ENCODE results near the gene PARD6B. TPM values are rescaled to one million over a fixed set of nuclear protein-coding genes. Genes with fewer than 3 reads are reported as not detected.

PARD6B gene
- total and polyA plus RNA-seq, 2 donors (not counting 3 experiments of a cell fraction or from before 2014, with no cell fraction given): 0.03 TPM; not detected in 1

DNA sequence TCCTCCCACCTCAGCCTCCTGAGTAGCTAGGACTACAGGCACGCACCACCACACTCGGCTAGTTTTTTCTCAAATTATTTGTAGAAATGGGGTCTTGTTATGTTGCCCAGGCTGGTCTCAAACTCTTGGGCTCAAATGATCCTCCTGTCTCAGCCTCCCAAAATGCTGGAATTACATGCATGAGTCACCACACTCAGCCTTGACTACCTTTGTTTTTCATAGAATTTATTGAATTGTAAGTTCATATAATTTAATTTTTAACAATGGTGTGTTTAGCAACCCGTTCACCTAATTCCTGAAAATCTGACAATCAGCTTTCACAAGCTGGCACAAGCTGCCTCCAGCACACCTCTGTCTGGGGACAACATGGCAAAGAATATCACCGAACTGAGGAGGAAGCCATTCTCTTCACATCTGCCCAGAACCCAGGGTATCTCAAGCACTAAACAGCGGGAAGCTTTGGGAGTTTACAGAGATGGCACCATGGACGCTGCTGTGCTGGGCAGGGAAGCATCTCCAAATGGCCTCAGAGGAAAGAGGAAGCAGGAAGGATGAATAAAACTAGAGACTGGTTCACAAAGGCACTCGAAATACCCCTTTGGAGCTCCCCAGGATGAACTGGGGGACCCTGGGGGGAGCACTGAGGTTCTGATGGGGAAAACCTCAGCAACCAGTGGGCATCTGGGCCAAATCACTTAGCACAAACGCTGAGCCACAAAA, 43.0 kb upstream of the PARD6B start:
- dilution Hi-C loops (cut with MboI; ENCODE audit: extremely low pct_ligation_motif_present, low sequenced_read_pairs): no loop called here
- no peak overlapping the region for H3K4me3 ChIP-seq (replicated peaks in 1 of 3; ENCODE audit: insufficient read depth in 1 of 3, low read depth in 1 of 3, low read length in 3 of 3)
- no peak for DNase-seq (ENCODE audit: low read depth, low spot score)
- ChIA-PET POLR2A (no interaction called here), CTCF (no interaction called here)
- intact Hi-C loops (cut with micrococcal nuclease): no loop called here
- no peak overlapping the region for H3K27ac ChIP-seq (ENCODE audit: insufficient read depth, low read depth, low read length)
- H3K79me2 ChIP-seq (ENCODE audit: control insufficient read depth, insufficient read depth, low read length): no peaks in the 10 kb centered on the region
- H4K20me1 ChIP-seq (replicated peaks; ENCODE audit: control insufficient read depth, extremely low read depth, insufficient read depth, low read length): no peaks in the 10 kb centered on the region
- no peak overlapping the region for H3K9ac ChIP-seq (replicated peaks; ENCODE audit: extremely low read depth, insufficient read depth, low read length)
- no peaks in the 10 kb centered on the region for H3K9me1 ChIP-seq (replicated peaks; ENCODE audit: control insufficient read depth, extremely low read depth, insufficient read depth, low read length)
- no peak overlapping the region for H3K4me2 ChIP-seq (ENCODE audit: insufficient read depth, low read length)
- no peak for FAIRE-seq
- no peaks in the 10 kb centered on the region for H3K9me3 ChIP-seq (replicated peaks; ENCODE audit: control insufficient read depth, insufficient read depth, low read length)
- BruUV-seq (replicated peaks): no TSS peak
- peaks cover 34 to 38% of the 10 kb centered on the region in 2 experiments for H3K27me3 ChIP-seq (ENCODE audit: control insufficient read depth in 2 of 2, insufficient read depth in 2 of 2, low read length in 2 of 2)
- H2AFZ ChIP-seq (ENCODE audit: low read depth, low read length): no peak overlapping the region
- TF ChIP-seq POLR2AphosphoS5 (IDR thresholded peaks at IDR 0.05; ENCODE audit: insufficient read depth, low read depth, low read length) (no peak), MYC (IDR thresholded peaks at IDR 0.05; ENCODE audit: low read depth, low read length) (no peak), FOS (IDR thresholded peaks at IDR 0.05; ENCODE audit: borderline replicate concordance, insufficient read depth, low read length) (no peak)
- TF ChIP-seq, protein P1, sequence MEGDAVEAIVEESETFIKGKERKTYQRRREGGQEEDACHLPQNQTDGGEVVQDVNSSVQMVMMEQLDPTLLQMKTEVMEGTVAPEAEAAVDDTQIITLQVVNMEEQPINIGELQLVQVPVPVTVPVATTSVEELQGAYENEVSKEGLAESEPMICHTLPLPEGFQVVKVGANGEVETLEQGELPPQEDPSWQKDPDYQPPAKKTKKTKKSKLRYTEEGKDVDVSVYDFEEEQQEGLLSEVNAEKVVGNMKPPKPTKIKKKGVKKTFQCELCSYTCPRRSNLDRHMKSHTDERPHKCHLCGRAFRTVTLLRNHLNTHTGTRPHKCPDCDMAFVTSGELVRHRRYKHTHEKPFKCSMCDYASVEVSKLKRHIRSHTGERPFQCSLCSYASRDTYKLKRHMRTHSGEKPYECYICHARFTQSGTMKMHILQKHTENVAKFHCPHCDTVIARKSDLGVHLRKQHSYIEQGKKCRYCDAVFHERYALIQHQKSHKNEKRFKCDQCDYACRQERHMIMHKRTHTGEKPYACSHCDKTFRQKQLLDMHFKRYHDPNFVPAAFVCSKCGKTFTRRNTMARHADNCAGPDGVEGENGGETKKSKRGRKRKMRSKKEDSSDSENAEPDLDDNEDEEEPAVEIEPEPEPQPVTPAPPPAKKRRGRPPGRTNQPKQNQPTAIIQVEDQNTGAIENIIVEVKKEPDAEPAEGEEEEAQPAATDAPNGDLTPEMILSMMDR (IDR thresholded peaks at IDR 0.05; ENCODE audit: extremely low read depth in 1 of 2, insufficient read depth in 1 of 2, low read depth in 1 of 2, low read length in 2 of 2): no peak
- no peaks in the 10 kb centered on the region for H3K36me3 ChIP-seq (ENCODE audit: control insufficient read depth in 2 of 2, extremely low read depth in 1 of 2, insufficient read depth in 2 of 2, low read length in 2 of 2)
- H3K4me1 ChIP-seq (ENCODE audit: control insufficient read depth, extremely low read depth, insufficient read depth, low read length): no peaks in the 10 kb centered on the region

Measured in endothelial cell of umbilical vein (primary cell).